ENCODE measurements around the gene CHCT1.

- TF ChIP-seq, protein P1, sequence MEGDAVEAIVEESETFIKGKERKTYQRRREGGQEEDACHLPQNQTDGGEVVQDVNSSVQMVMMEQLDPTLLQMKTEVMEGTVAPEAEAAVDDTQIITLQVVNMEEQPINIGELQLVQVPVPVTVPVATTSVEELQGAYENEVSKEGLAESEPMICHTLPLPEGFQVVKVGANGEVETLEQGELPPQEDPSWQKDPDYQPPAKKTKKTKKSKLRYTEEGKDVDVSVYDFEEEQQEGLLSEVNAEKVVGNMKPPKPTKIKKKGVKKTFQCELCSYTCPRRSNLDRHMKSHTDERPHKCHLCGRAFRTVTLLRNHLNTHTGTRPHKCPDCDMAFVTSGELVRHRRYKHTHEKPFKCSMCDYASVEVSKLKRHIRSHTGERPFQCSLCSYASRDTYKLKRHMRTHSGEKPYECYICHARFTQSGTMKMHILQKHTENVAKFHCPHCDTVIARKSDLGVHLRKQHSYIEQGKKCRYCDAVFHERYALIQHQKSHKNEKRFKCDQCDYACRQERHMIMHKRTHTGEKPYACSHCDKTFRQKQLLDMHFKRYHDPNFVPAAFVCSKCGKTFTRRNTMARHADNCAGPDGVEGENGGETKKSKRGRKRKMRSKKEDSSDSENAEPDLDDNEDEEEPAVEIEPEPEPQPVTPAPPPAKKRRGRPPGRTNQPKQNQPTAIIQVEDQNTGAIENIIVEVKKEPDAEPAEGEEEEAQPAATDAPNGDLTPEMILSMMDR (IDR thresholded peaks at IDR 0.05), result no peak
- TF ChIP-seq POLR2A (IDR thresholded peaks at IDR 0.05), result no peak
Observed at GRCh38 chr17:60425626-60426025, 3.3 kb downstream of the CHCT1 start.

Data from lower leg skin (tissue), 3 donors.